Measurements from ENCODE around the gene MPIG6B. TPM values are rescaled to one million over a fixed set of nuclear protein-coding genes. Genes with fewer than 3 reads are reported as not detected.

MPIG6B gene
- total RNA-seq, 1 donor from 2014 or later: not detected

- intact Hi-C loops (cut with micrococcal nuclease): no loop called here
- DNase-seq (ENCODE audit: low spot score): no peak
- Mint-ChIP-seq H3K4me3 (ENCODE audit: low read depth) (peak within 1 kb of the TSS; percentile 85), H3K9me3 (no peaks in the 10 kb centered on the region), H3K27ac (peak within 1 kb of the TSS; percentile 65), H3K27me3 (ENCODE audit: low read depth) (no peaks in the 10 kb centered on the region), H3K36me3 (ENCODE audit: low read depth) (peaks cover 52% of the 10 kb centered on the region), H3K4me1 (ENCODE audit: low read depth) (peaks cover 53% of the 10 kb centered on the region)
Measured at GRCh38 chr6:31728767-31729514, 5.8 kb downstream of the MPIG6B start, which contains the start of gene DDAH2. TSS of gene DDAH2 (minus strand) at chr6:31729299. CDS start at chr6:31729161, 138 bp downstream.

- Mint-ChIP-seq H3K36me3 (ENCODE audit: low read depth) (peaks cover 58% of the 10 kb centered on the region), H3K4me1 (ENCODE audit: low read depth) (peaks cover 58% of the 10 kb centered on the region), H3K4me3 (ENCODE audit: low read depth) (peak overlapping the region; percentile 85), H3K9me3 (no peaks in the 10 kb centered on the region), H3K27me3 (ENCODE audit: low read depth) (no peaks in the 10 kb centered on the region), H3K27ac (peak overlapping the region; percentile 65)
- intact Hi-C loops (cut with micrococcal nuclease): no loop called here
- DNase-seq (ENCODE audit: low spot score): peak; percentile 74
Measured at GRCh38 chr6:31729515-31729978, 6.4 kb downstream of the MPIG6B start.

GRCh38 chr6:31729979-31730630 lies 6.9 kb downstream of the MPIG6B start:
- intact Hi-C loops (cut with micrococcal nuclease): loop anchor here (1.0 to 2.0 kb wide), 2 partner anchors 8 to 41 kb away; no protein-coding TSS in a partner anchor
- Mint-ChIP-seq H3K4me3 (ENCODE audit: low read depth) (peak overlapping the region; percentile 85), H3K27me3 (ENCODE audit: low read depth) (no peaks in the 10 kb centered on the region), H3K36me3 (ENCODE audit: low read depth) (peaks cover 64% of the 10 kb centered on the region), H3K27ac (peak overlapping the region; percentile 6), H3K4me1 (ENCODE audit: low read depth) (peaks cover 58% of the 10 kb centered on the region), H3K9me3 (no peaks in the 10 kb centered on the region)
- DNase-seq (ENCODE audit: low spot score): peak; percentile 56

- H3K4me1 Mint-ChIP-seq (ENCODE audit: low read depth): peaks cover 56% of the 10 kb centered on the region
- peak overlapping the region; percentile 6 for H3K27ac Mint-ChIP-seq
- H3K9me3 Mint-ChIP-seq: no peaks in the 10 kb centered on the region
- intact Hi-C loops (cut with micrococcal nuclease): loop anchor here (1.0 to 2.0 kb wide), 2 partner anchors 8 to 40 kb away; no protein-coding TSS in a partner anchor
- DNase-seq (ENCODE audit: low spot score): no peak
- H3K4me3 Mint-ChIP-seq (ENCODE audit: low read depth): peak overlapping the region; percentile 85
- no peaks in the 10 kb centered on the region for H3K27me3 Mint-ChIP-seq (ENCODE audit: low read depth)
- peaks cover 67% of the 10 kb centered on the region for H3K36me3 Mint-ChIP-seq (ENCODE audit: low read depth)
Measured at GRCh38 chr6:31730631-31731086, 7.5 kb downstream of the MPIG6B start.

GRCh38 chr6:31732029-31732428 lies 8.9 kb downstream of the MPIG6B start:
- peak overlapping the region; percentile 5 for H3K4me3 Mint-ChIP-seq (ENCODE audit: low read depth)
- peaks cover 48% of the 10 kb centered on the region for H3K4me1 Mint-ChIP-seq (ENCODE audit: low read depth)

GRCh38 chr6:31733734-31734133 lies 10.6 kb downstream of the MPIG6B start:
- peaks cover 54% of the 10 kb centered on the region for H3K4me1 Mint-ChIP-seq (ENCODE audit: low read depth)
- H3K9me3 Mint-ChIP-seq: no peaks in the 10 kb centered on the region
- peak overlapping the region; percentile 93 for H3K4me3 Mint-ChIP-seq (ENCODE audit: low read depth)
- H3K27me3 Mint-ChIP-seq (ENCODE audit: low read depth): no peaks in the 10 kb centered on the region
- intact Hi-C loops (cut with micrococcal nuclease): loop anchor here (1.0 kb wide), 1 partner anchor 30 kb away; the partner anchor contains the start of gene ABHD16A
- DNase-seq (ENCODE audit: low spot score): no peak
- H3K27ac Mint-ChIP-seq: peak overlapping the region; percentile 59
- H3K36me3 Mint-ChIP-seq (ENCODE audit: low read depth): peaks cover 66% of the 10 kb centered on the region

More at GRCh38 chr6:31732029-31732428, 8.9 kb downstream of the MPIG6B start:
- no peak for DNase-seq (ENCODE audit: low spot score)
- Mint-ChIP-seq H3K27ac (peak overlapping the region; percentile 33), H3K27me3 (ENCODE audit: low read depth) (no peaks in the 10 kb centered on the region), H3K36me3 (ENCODE audit: low read depth) (peaks cover 70% of the 10 kb centered on the region), H3K9me3 (no peaks in the 10 kb centered on the region)
- intact Hi-C loops (cut with micrococcal nuclease): no loop called here

- no peak for DNase-seq (ENCODE audit: low spot score)
- peaks cover 55% of the 10 kb centered on the region for H3K4me1 Mint-ChIP-seq (ENCODE audit: low read depth)
- H3K4me3 Mint-ChIP-seq (ENCODE audit: low read depth): peak overlapping the region; percentile 93
- H3K9me3 Mint-ChIP-seq: no peaks in the 10 kb centered on the region
- H3K27me3 Mint-ChIP-seq (ENCODE audit: low read depth): no peaks in the 10 kb centered on the region
- H3K36me3 Mint-ChIP-seq (ENCODE audit: low read depth): peaks cover 63% of the 10 kb centered on the region
- intact Hi-C loops (cut with micrococcal nuclease): loop anchor here (1.0 kb wide), 1 partner anchor 31 kb away; the partner anchor contains the start of gene ABHD16A
- H3K27ac Mint-ChIP-seq: peak overlapping the region; percentile 91
Measured at GRCh38 chr6:31734247-31734820, 11.2 kb downstream of the MPIG6B start.

GRCh38 chr6:31734821-31735406 lies 11.7 kb downstream of the MPIG6B start:
- intact Hi-C loops (cut with micrococcal nuclease): loop anchor here (1.0 kb wide), 1 partner anchor 32 kb away; the partner anchor contains the start of gene ABHD16A
- no peaks in the 10 kb centered on the region for H3K27me3 Mint-ChIP-seq (ENCODE audit: low read depth)
- H3K4me3 Mint-ChIP-seq (ENCODE audit: low read depth): peak overlapping the region; percentile 93
- peaks cover 63% of the 10 kb centered on the region for H3K36me3 Mint-ChIP-seq (ENCODE audit: low read depth)
- no peaks in the 10 kb centered on the region for H3K9me3 Mint-ChIP-seq
- peak overlapping the region; percentile 91 for H3K27ac Mint-ChIP-seq
- DNase-seq (ENCODE audit: low spot score): peak; percentile 60
- peaks cover 56% of the 10 kb centered on the region for H3K4me1 Mint-ChIP-seq (ENCODE audit: low read depth)

GRCh38 chr6:31736021-31736767 lies 13.0 kb downstream of the MPIG6B start, which contains the start of gene CLIC1:
TSS of gene CLIC1 (minus strand) at chr6:31736530. CDS start at chr6:31736300, 230 bp downstream.
- peak; percentile 79 for DNase-seq (ENCODE audit: low spot score)
- Mint-ChIP-seq H3K9me3 (no peaks in the 10 kb centered on the region), H3K36me3 (ENCODE audit: low read depth) (peaks cover 60% of the 10 kb centered on the region), H3K27me3 (ENCODE audit: low read depth) (no peaks in the 10 kb centered on the region), H3K27ac (peak within 1 kb of the TSS; percentile 91), H3K4me3 (ENCODE audit: low read depth) (peak within 1 kb of the TSS; percentile 93), H3K4me1 (ENCODE audit: low read depth) (peaks cover 52% of the 10 kb centered on the region)
- intact Hi-C loops (cut with micrococcal nuclease): no loop called here

- no peaks in the 10 kb centered on the region for H3K9me3 Mint-ChIP-seq
- H3K27ac Mint-ChIP-seq: peak overlapping the region; percentile 91
- DNase-seq (ENCODE audit: low spot score): no peak
- peaks cover 55% of the 10 kb centered on the region for H3K4me1 Mint-ChIP-seq (ENCODE audit: low read depth)
- peaks cover 60% of the 10 kb centered on the region for H3K36me3 Mint-ChIP-seq (ENCODE audit: low read depth)
- intact Hi-C loops (cut with micrococcal nuclease): loop anchor here (1.0 kb wide), 1 partner anchor 72 kb away; no protein-coding TSS in a partner anchor
- H3K4me3 Mint-ChIP-seq (ENCODE audit: low read depth): peak overlapping the region; percentile 93
- H3K27me3 Mint-ChIP-seq (ENCODE audit: low read depth): no peaks in the 10 kb centered on the region
Measured at GRCh38 chr6:31736768-31737314, 13.7 kb downstream of the MPIG6B start.

GRCh38 chr6:31737315-31737990 lies 14.3 kb downstream of the MPIG6B start:
- intact Hi-C loops (cut with micrococcal nuclease): loop anchor here (1.0 kb wide), 1 partner anchor 72 kb away; no protein-coding TSS in a partner anchor
- Mint-ChIP-seq H3K4me3 (ENCODE audit: low read depth) (peak overlapping the region; percentile 93), H3K27me3 (ENCODE audit: low read depth) (no peaks in the 10 kb centered on the region), H3K36me3 (ENCODE audit: low read depth) (peaks cover 58% of the 10 kb centered on the region), H3K9me3 (no peaks in the 10 kb centered on the region), H3K4me1 (ENCODE audit: low read depth) (peaks cover 56% of the 10 kb centered on the region), H3K27ac (peak overlapping the region; percentile 91)
- peak; percentile 26 for DNase-seq (ENCODE audit: low spot score)
